ENCODE measurements around the gene PPARG. TPM values are rescaled to one million over a fixed set of nuclear protein-coding genes. Genes with fewer than 3 reads are reported as not detected.

PPARG gene
- polyA plus RNA-seq, 1 experiment, result 3.5 TPM

DNA sequence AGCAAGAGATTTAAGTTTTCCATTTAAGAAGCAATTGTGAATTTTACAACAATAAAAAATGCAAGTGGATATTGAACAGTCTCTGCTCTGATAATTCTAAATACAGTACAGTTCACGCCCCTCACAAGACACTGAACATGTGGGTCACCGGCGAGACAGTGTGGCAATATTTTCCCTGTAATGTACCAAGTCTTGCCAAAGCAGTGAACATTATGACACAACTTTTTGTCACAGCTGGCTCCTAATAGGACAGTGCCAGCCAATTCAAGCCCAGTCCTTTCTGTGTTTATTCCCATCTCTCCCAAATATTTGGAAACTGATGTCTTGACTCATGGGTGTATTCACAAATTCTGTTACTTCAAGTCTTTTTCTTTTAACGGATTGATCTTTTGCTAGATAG is 62.3 kb downstream of the PPARG start:
- POLR2A ChIA-PET, result no interaction called here
- TF ChIP-seq, protein P1, sequence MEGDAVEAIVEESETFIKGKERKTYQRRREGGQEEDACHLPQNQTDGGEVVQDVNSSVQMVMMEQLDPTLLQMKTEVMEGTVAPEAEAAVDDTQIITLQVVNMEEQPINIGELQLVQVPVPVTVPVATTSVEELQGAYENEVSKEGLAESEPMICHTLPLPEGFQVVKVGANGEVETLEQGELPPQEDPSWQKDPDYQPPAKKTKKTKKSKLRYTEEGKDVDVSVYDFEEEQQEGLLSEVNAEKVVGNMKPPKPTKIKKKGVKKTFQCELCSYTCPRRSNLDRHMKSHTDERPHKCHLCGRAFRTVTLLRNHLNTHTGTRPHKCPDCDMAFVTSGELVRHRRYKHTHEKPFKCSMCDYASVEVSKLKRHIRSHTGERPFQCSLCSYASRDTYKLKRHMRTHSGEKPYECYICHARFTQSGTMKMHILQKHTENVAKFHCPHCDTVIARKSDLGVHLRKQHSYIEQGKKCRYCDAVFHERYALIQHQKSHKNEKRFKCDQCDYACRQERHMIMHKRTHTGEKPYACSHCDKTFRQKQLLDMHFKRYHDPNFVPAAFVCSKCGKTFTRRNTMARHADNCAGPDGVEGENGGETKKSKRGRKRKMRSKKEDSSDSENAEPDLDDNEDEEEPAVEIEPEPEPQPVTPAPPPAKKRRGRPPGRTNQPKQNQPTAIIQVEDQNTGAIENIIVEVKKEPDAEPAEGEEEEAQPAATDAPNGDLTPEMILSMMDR (IDR thresholded peaks at IDR 0.05; ENCODE audit: insufficient read depth, low read depth, low read length), result no peak
- no peaks in the 10 kb centered on the region for H3K27me3 ChIP-seq (ENCODE audit: control insufficient read depth, insufficient read depth, low read length)
- no peak for DNase-seq (ENCODE audit: low read depth)
- no peaks in the 10 kb centered on the region for H3K36me3 ChIP-seq (ENCODE audit: control insufficient read depth, insufficient read depth, low read length)
- CTCF ChIA-PET, result interaction anchor here (0.6 kb wide), 1 partner anchor 63 kb away, joined by 3 read pairs; no protein-coding TSS in a partner anchor
- H3K4me3 ChIP-seq (ENCODE audit: low read depth, low read length), result no peak overlapping the region

DNA sequence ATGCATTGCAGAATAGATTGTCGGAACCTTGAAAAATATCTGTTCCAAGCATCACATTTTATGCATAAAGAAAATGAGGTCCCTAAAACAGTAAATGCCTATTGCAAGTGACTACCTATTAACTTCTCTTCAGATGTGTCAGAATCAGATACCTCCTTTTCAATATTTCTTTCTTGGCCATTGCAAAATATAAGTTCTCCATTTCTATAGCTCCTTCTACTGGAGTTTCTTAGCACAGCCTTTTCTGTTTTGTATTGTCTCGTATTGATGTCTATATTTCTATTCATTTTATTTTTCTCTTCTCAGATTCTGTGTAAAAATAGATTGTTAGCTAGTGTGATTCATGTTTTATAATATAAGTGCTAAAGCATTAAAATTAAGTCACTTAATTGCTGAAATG is 63.4 kb downstream of the PPARG start:
- CTCF ChIA-PET, result interaction anchor here (0.8 kb wide), 1 partner anchor 9 kb away, joined by 3 read pairs; no protein-coding TSS in a partner anchor

DNA sequence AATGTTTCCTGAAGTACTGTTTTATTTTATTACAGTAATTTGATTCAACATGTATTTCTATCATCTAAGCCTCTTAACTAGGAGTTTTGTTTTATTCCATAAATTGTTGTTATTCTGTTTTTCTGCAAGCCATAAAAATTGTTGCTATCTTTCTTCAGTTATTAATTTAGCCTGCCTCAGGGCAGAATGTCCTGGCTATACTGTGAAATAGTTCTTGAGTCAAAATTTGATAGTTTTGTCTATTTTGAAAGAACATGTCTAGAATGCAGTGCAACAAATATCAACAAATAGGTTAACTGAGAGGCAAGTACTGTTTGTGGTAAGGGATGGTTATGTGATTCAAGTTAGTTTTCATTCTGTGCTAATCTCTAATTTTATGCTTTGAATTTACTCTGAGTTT is 63.9 kb downstream of the PPARG start:
- DNase-seq (ENCODE audit: low read depth), result no peak
- Histone ChIP-seq H3K27me3 (ENCODE audit: control insufficient read depth, insufficient read depth, low read length) (no peaks in the 10 kb centered on the region), H3K36me3 (ENCODE audit: control insufficient read depth, insufficient read depth, low read length) (no peaks in the 10 kb centered on the region), H3K4me3 (ENCODE audit: low read depth, low read length) (no peak overlapping the region)
- POLR2A ChIA-PET, result no interaction called here
- CTCF ChIA-PET, result interaction anchor here (0.8 kb wide), 1 partner anchor 9 kb away, joined by 3 read pairs; no protein-coding TSS in a partner anchor
- TF ChIP-seq, protein P1 (IDR thresholded peaks at IDR 0.05; ENCODE audit: insufficient read depth, low read depth, low read length), result no peak

More for the DNA sequence above, 63.4 kb downstream of the PPARG start:
- POLR2A ChIA-PET, result no interaction called here
- no peaks in the 10 kb centered on the region for H3K27me3 ChIP-seq (ENCODE audit: control insufficient read depth, insufficient read depth, low read length)
- no peaks in the 10 kb centered on the region for H3K36me3 ChIP-seq (ENCODE audit: control insufficient read depth, insufficient read depth, low read length)
- no peak overlapping the region for H3K4me3 ChIP-seq (ENCODE audit: low read depth, low read length)
- no peak for DNase-seq (ENCODE audit: low read depth)
- TF ChIP-seq, protein P1 (IDR thresholded peaks at IDR 0.05; ENCODE audit: insufficient read depth, low read depth, low read length), result no peak

DNA sequence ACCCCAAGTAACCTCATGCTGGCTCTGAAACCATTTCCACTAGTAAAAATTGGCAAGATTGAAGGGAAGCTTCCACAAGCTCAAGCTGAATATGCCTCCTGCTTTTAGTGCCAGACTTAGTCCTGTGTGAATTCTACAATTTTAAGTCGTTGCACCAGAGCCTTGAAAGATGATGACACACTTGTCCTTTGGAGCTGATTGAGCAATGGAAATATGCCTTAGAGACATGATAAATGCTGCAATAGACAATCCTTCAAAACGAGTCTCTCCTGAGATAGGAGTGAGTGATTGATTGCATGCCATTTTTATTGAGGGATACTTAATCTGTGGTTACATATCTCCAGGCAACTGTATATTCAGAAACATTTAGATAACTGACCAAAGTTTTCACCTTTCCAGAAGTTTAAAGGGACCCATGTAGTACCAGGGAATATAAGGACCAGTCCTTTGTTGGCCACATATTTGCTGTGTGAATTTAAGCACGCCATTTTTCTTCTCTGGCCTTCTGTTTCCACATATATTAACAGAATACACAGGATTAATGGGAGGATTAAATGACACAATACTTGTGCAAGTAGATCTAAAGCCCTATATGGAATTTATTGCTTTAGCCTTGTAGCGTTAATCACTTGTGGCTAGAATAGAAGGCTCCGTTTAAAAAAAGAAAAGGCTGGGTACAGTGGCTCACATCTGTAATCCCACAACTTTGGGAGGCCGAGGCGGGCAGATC is 65.1 kb downstream of the PPARG start:
- CTCF ChIA-PET, result no interaction called here

DNA sequence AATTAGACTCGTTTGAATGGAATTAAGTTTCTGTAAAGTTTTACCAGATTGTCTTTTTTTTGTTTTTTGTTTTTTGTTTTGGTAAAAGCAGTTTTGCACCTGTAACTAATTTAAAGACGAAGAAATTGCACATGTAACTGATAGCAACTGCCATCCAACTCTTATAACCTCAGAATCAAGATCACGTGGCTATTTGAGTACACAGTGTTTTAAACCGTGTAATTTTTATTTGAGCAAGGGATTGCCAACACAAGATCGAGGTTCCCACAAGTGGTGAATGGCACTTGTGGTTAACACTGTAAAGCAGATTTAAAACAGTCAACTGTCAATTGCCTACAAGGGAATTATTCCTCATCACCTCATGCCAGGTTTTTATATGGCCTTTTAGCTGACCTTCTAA is 67.3 kb downstream of the PPARG start:
- TF ChIP-seq, protein P1 (IDR thresholded peaks at IDR 0.05; ENCODE audit: insufficient read depth, low read depth, low read length), result no peak
- DNase-seq (ENCODE audit: low read depth), result no peak
- Histone ChIP-seq H3K36me3 (ENCODE audit: control insufficient read depth, insufficient read depth, low read length) (no peaks in the 10 kb centered on the region), H3K27me3 (ENCODE audit: control insufficient read depth, insufficient read depth, low read length) (no peaks in the 10 kb centered on the region), H3K4me3 (ENCODE audit: low read depth, low read length) (no peak overlapping the region)
- POLR2A ChIA-PET, result no interaction called here
- CTCF ChIA-PET, result interaction anchor here (0.7 to 1.3 kb wide), 3 partner anchors 8 to 218 kb away, joined by 3 read pairs; no protein-coding TSS in a partner anchor

More for the DNA sequence above, 65.1 kb downstream of the PPARG start:
- H3K36me3 ChIP-seq (ENCODE audit: control insufficient read depth, insufficient read depth, low read length), result no peaks in the 10 kb centered on the region
- POLR2A ChIA-PET, result no interaction called here
- no peak overlapping the region for H3K4me3 ChIP-seq (ENCODE audit: low read depth, low read length)
- TF ChIP-seq, protein P1 (IDR thresholded peaks at IDR 0.05; ENCODE audit: insufficient read depth, low read depth, low read length), result no peak
- H3K27me3 ChIP-seq (ENCODE audit: control insufficient read depth, insufficient read depth, low read length), result no peaks in the 10 kb centered on the region
- no peak for DNase-seq (ENCODE audit: low read depth)

All from BJ (cell line).